Progenitor cell of endocrine pancreas (in vitro differentiated cells): ENCODE data around the gene PACS1. TPM values are rescaled to one million over a fixed set of nuclear protein-coding genes. Genes with fewer than 3 reads are reported as not detected.
"Not testable (repeated sequence)": the region's sequence is repeated elsewhere in the genome, so short reads cannot be mapped to it uniquely, and the experiment has no call there.

Experiments
- DNase-seq: peaks from one replicate; pipeline ENCODE4 v3.0.0; 2021; ENCODE audit warnings: low spot score; ENCODE audit not compliant: unreplicated experiment
- H3K27ac Mint-ChIP-seq: 2 replicates; pipeline ENCODE4 v1.8.0; 2021; ENCODE audit warnings: mild to moderate bottlenecking, moderate library complexity, mixed read lengths
- H3K27me3 Mint-ChIP-seq: 2 replicates; pipeline ENCODE4 v1.8.0; 2021; ENCODE audit warnings: mixed read lengths
- H3K36me3 Mint-ChIP-seq: 2 replicates; pipeline ENCODE4 v1.8.0; 2022; ENCODE audit warnings: mixed read lengths; ENCODE audit not compliant: insufficient read depth
- H3K4me1 Mint-ChIP-seq: 2 replicates; pipeline ENCODE4 v1.8.0; 2021; ENCODE audit warnings: low read depth, mixed read lengths
- H3K4me3 Mint-ChIP-seq: 2 replicates; pipeline ENCODE4 v1.8.0; 2021; ENCODE audit warnings: low read depth, mild to moderate bottlenecking, moderate library complexity, mixed read lengths
- H3K9me3 Mint-ChIP-seq: 2 replicates; pipeline ENCODE4 v1.8.0; 2021; ENCODE audit warnings: low read depth, mixed read lengths
- total RNA-seq: library from RNA; stranded (reverse); gene quantifications from 2 replicates; pipeline ENCODE4 v1.2.1, GENCODE V29; 2021
- TF ChIP-seq, protein P1 (sequence below): fragments of 200-600 bp; sonication (generic); IDR thresholded peaks from one replicate; pipeline ENCODE4 v1.5.0; 2021; ENCODE audit warnings: antibody characterized with exemption, mild to moderate bottlenecking; ENCODE audit not compliant: unreplicated experiment

The PACS1 gene
- total RNA-seq, 1 donor from 2014 or later: 72.3 TPM

GRCh38 chr11:66087148-66087908, 17.3 kb downstream of the PACS1 start:
- TF ChIP-seq, protein P1, sequence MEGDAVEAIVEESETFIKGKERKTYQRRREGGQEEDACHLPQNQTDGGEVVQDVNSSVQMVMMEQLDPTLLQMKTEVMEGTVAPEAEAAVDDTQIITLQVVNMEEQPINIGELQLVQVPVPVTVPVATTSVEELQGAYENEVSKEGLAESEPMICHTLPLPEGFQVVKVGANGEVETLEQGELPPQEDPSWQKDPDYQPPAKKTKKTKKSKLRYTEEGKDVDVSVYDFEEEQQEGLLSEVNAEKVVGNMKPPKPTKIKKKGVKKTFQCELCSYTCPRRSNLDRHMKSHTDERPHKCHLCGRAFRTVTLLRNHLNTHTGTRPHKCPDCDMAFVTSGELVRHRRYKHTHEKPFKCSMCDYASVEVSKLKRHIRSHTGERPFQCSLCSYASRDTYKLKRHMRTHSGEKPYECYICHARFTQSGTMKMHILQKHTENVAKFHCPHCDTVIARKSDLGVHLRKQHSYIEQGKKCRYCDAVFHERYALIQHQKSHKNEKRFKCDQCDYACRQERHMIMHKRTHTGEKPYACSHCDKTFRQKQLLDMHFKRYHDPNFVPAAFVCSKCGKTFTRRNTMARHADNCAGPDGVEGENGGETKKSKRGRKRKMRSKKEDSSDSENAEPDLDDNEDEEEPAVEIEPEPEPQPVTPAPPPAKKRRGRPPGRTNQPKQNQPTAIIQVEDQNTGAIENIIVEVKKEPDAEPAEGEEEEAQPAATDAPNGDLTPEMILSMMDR: no peak
- Mint-ChIP-seq H3K27me3 (no peaks in the 10 kb centered on the region), H3K9me3 (no peaks in the 10 kb centered on the region), H3K4me3 (no peak overlapping the region), H3K36me3 (no peaks in the 10 kb centered on the region), H3K27ac (peak overlapping the region; percentile 90), H3K4me1 (peaks cover 21% of the 10 kb centered on the region)
- DNase-seq: no peak

GRCh38 chr11:66089067-66089466, 19.0 kb downstream of the PACS1 start:
- DNase-seq: no peak
- Mint-ChIP-seq H3K36me3 (peaks cover 4% of the 10 kb centered on the region), H3K4me1 (peaks cover 8% of the 10 kb centered on the region), H3K4me3 (no peak overlapping the region), H3K27me3 (no peaks in the 10 kb centered on the region), H3K27ac (no peak overlapping the region), H3K9me3 (no peaks in the 10 kb centered on the region)
- TF ChIP-seq, protein P1: no peak

GRCh38 chr11:66090288-66090687, 20.2 kb downstream of the PACS1 start:
- no peaks in the 10 kb centered on the region for H3K27me3 Mint-ChIP-seq
- H3K9me3 Mint-ChIP-seq: no peaks in the 10 kb centered on the region
- no peak overlapping the region for H3K4me3 Mint-ChIP-seq
- peaks cover 4% of the 10 kb centered on the region for H3K4me1 Mint-ChIP-seq
- peaks cover 4% of the 10 kb centered on the region for H3K36me3 Mint-ChIP-seq
- TF ChIP-seq, protein P1: no peak
- no peak for DNase-seq
- H3K27ac Mint-ChIP-seq: no peak overlapping the region

DNA sequence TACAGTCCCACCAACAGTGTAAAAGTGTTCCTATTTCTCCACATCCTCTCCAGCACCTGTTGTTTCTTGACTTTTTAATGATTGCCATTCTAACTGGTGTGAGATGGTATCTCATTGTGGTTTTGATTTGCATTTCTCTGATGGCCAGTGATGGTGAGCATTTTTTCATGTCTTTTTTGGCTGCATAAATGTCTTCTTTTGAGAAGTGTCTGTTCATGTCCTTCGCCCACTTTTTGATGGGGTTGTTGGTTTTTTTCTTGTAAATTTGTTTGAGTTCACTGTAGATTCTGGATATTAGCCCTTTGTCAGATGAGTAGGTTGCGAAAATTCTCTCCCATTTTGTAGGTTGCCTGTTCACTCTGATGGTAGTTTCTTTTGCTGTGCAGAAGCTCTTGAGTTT, 22.1 kb downstream of the PACS1 start:
- H3K27me3 Mint-ChIP-seq, H3K9me3 Mint-ChIP-seq, H3K27ac Mint-ChIP-seq, H3K36me3 Mint-ChIP-seq, H3K4me1 Mint-ChIP-seq, H3K4me3 Mint-ChIP-seq, DNase-seq: not testable (repeated sequence)

DNA sequence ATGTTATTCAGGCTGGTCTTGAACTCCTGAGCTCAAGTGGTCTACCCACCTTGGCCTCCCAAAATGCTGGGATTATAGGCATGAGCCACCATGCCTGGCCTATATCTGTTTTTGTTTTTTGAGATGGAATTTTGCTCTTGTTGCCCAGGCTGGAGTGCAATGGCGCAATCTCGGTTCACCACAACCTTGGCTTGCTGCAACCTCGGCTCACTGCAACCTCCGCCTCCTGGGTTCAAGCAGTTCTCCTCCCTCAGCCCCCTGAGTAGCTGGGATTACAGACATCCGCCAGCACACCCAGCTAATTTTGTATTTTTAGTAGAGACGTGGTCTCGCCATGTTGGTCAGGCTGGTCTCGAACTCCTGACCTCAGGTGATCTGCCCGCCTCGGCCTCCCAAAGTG, 29.7 kb downstream of the PACS1 start:
- H3K4me1 Mint-ChIP-seq, H3K36me3 Mint-ChIP-seq, H3K4me3 Mint-ChIP-seq, DNase-seq, H3K9me3 Mint-ChIP-seq, H3K27ac Mint-ChIP-seq, H3K27me3 Mint-ChIP-seq: not testable (repeated sequence)

GRCh38 chr11:66100272-66101065, 30.4 kb downstream of the PACS1 start:
- no peak for DNase-seq
- Mint-ChIP-seq H3K36me3 (no peaks in the 10 kb centered on the region), H3K4me3 (no peak overlapping the region), H3K27ac (no peak overlapping the region), H3K27me3 (no peaks in the 10 kb centered on the region), H3K9me3 (no peaks in the 10 kb centered on the region), H3K4me1 (peaks cover 2% of the 10 kb centered on the region)
- TF ChIP-seq, protein P1: no peak
